ENCODE data around the gene FBXW7. TPM values are rescaled to one million over a fixed set of nuclear protein-coding genes. Genes with fewer than 3 reads are reported as not detected.

FBXW7 gene
- polyA plus RNA-seq, 1 donor, result 19.2 TPM

DNA sequence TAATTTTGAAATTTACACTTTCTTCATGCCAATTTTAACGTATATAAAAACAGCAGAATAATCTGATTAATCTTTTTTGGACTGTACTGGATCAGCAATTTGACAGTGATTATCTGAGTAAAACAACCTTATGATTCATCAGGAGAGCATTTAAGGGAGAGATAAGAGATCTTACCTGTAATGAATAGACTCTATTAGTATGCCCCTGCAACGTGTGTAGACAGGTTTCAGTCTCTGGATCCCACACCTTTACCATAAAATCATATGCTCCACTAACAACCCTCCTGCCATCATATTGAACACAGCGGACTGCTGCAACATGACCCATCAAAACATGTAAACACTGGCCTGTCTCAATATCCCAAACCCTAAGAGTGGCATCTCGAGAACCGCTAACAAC lies 210.1 kb downstream of the FBXW7 start:
- DNase-seq, result no peak
- H3K9me3 ChIP-seq (ENCODE audit: control insufficient read depth, low read depth, low read length), result no peaks in the 10 kb centered on the region
- no peaks in the 10 kb centered on the region for H3K4me1 ChIP-seq (ENCODE audit: control insufficient read depth, insufficient read depth, low read length)
- no peak overlapping the region for H3K4me3 ChIP-seq (ENCODE audit: low read length)
- no CpG with 5 or more reads among the region's 5 CpGs for WGBS (ENCODE audit: insufficient coverage, low lambda C conversion rate)
- no peaks in the 10 kb centered on the region for H3K27me3 ChIP-seq (ENCODE audit: control insufficient read depth, insufficient read depth, low read length)
- H3K36me3 ChIP-seq (ENCODE audit: control insufficient read depth, insufficient read depth, low read length), result peaks cover 31% of the 10 kb centered on the region
- no peak overlapping the region for H3K27ac ChIP-seq (ENCODE audit: low read length)

DNA sequence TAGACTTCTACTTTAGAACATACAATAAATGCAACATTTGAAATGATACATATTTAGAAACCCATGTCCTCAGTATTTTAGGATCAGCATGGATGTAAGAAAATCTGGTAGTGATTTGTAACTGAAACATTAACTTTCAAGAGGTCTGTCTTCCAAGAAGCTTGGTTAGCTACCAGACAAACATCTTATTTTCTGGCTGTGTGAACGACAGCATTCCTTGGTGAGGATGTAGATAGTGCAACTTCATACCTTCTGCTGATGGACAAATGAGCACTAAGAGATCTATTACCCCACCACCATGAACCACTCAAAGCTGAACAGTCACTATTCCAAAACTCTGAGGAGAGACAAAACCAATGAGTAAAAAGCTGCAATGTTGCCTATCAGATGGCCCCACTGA lies 212.7 kb downstream of the FBXW7 start:
- no peak for DNase-seq
- WGBS (ENCODE audit: insufficient coverage, low lambda C conversion rate), result no CpG with 5 or more reads among the region's 1 CpG
- Histone ChIP-seq H3K4me3 (ENCODE audit: low read length) (no peak overlapping the region), H3K9me3 (ENCODE audit: control insufficient read depth, low read depth, low read length) (no peaks in the 10 kb centered on the region), H3K27me3 (ENCODE audit: control insufficient read depth, insufficient read depth, low read length) (no peaks in the 10 kb centered on the region), H3K36me3 (ENCODE audit: control insufficient read depth, insufficient read depth, low read length) (peaks cover 24% of the 10 kb centered on the region), H3K27ac (ENCODE audit: low read length) (no peak overlapping the region), H3K4me1 (ENCODE audit: control insufficient read depth, insufficient read depth, low read length) (no peaks in the 10 kb centered on the region)

DNA sequence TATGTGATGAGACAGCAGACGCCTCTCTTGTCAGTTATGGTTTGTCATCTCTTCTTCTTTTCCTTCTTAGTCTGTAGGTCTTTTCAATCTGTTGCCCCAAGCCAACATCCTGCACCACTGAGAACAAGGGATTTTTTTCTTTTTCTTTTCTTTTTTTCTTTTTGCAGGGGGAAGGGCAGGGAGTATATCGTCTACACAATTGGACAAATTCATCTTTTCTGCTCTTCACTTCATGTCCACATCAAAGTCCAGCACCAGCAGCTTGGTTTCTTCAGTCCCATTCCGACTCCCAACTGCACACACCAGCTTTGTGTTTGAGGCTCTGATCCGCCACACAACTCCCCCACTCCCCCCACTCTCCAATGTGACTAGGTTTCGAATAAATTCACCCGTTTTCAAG lies 213.2 kb downstream of the FBXW7 start:
- Histone ChIP-seq H3K27me3 (ENCODE audit: control insufficient read depth, insufficient read depth, low read length) (no peaks in the 10 kb centered on the region), H3K4me1 (ENCODE audit: control insufficient read depth, insufficient read depth, low read length) (no peaks in the 10 kb centered on the region), H3K36me3 (ENCODE audit: control insufficient read depth, insufficient read depth, low read length) (peaks cover 19% of the 10 kb centered on the region), H3K27ac (ENCODE audit: low read length) (no peak overlapping the region), H3K4me3 (ENCODE audit: low read length) (no peak overlapping the region), H3K9me3 (ENCODE audit: control insufficient read depth, low read depth, low read length) (no peaks in the 10 kb centered on the region)
- no peak for DNase-seq
- 100% methylated on average over 2 of the region's 6 CpGs for WGBS (ENCODE audit: insufficient coverage, low lambda C conversion rate)

DNA sequence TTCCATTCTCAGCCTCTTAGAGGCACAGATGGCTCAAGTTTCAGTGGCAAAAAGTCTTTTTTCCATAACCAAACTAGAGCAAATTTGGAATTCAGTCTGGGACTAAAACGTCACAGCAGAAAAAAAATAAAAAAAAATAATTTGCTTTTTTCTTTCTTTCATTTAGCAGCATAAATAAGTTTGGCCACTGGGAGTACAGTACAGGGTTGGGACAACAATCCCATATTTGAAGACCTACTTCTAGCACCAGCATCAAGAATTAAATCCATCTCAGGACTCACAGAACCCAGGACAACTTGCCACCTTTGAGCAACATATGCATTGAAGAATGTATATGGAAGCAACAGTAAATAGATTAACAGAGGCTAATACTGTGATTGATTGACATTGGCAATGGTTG lies 214.0 kb downstream of the FBXW7 start:
- H3K4me3 ChIP-seq (ENCODE audit: low read length), result no peak overlapping the region
- DNase-seq, result no peak
- H3K27ac ChIP-seq (ENCODE audit: low read length), result no peak overlapping the region
- no CpG with 5 or more reads among the region's 1 CpG for WGBS (ENCODE audit: insufficient coverage, low lambda C conversion rate)
- H3K27me3 ChIP-seq (ENCODE audit: control insufficient read depth, insufficient read depth, low read length), result no peaks in the 10 kb centered on the region
- H3K4me1 ChIP-seq (ENCODE audit: control insufficient read depth, insufficient read depth, low read length), result no peaks in the 10 kb centered on the region
- H3K9me3 ChIP-seq (ENCODE audit: control insufficient read depth, low read depth, low read length), result no peaks in the 10 kb centered on the region
- H3K36me3 ChIP-seq (ENCODE audit: control insufficient read depth, insufficient read depth, low read length), result peaks cover 17% of the 10 kb centered on the region

DNA sequence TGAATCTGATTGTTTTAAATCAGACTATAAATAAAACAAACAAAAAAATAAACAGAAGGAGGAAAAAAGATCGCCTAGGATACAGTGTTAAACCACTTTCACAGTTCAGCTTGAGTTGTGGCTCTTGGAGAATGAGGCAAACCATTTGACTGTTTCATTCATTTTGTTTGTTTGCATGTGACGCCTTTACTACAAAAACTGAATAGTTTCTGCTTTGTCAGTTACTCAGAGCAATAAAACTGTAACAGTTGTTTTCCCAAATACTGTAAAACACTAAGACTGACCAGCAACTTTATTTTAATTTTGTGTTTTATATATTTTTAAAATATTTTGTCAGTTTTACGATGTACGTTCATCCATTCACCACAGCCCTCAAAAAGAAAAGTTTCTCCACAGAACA lies 214.5 kb downstream of the FBXW7 start:
- Histone ChIP-seq H3K27me3 (ENCODE audit: control insufficient read depth, insufficient read depth, low read length) (no peaks in the 10 kb centered on the region), H3K9me3 (ENCODE audit: control insufficient read depth, low read depth, low read length) (no peaks in the 10 kb centered on the region), H3K4me3 (ENCODE audit: low read length) (no peak overlapping the region), H3K36me3 (ENCODE audit: control insufficient read depth, insufficient read depth, low read length) (peaks cover 17% of the 10 kb centered on the region), H3K4me1 (ENCODE audit: control insufficient read depth, insufficient read depth, low read length) (no peaks in the 10 kb centered on the region), H3K27ac (ENCODE audit: low read length) (no peak overlapping the region)
- WGBS (ENCODE audit: insufficient coverage, low lambda C conversion rate), result 100% methylated on average over 3 of the region's 4 CpGs
- no peak for DNase-seq

DNA sequence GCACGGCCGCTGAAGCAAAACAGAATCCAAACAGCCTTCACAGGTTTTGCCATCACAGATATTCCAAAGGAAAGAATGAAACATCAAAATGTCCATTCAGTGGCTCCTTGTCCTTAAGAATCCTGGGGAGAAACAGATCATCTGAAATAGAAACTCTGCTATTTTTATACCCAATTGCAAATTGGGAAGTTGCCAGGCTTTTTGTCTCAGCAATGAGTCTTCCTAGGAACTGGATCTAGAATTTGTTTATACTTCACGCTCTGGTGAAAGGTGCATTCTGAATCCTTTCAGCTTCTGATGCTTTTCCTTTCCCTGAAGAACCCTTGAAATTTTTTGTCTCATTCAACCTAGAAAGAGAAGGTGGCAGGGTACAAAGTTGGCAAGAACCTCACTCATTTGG lies 218.9 kb downstream of the FBXW7 start:
- no peaks in the 10 kb centered on the region for H3K9me3 ChIP-seq (ENCODE audit: control insufficient read depth, low read depth, low read length)
- no peak overlapping the region for H3K4me3 ChIP-seq (ENCODE audit: low read length)
- no peak for DNase-seq
- H3K36me3 ChIP-seq (ENCODE audit: control insufficient read depth, insufficient read depth, low read length), result no peaks in the 10 kb centered on the region
- no peak overlapping the region for H3K27ac ChIP-seq (ENCODE audit: low read length)
- H3K27me3 ChIP-seq (ENCODE audit: control insufficient read depth, insufficient read depth, low read length), result no peaks in the 10 kb centered on the region
- no peaks in the 10 kb centered on the region for H3K4me1 ChIP-seq (ENCODE audit: control insufficient read depth, insufficient read depth, low read length)
- no CpG with 5 or more reads among the region's 3 CpGs for WGBS (ENCODE audit: insufficient coverage, low lambda C conversion rate)

DNA sequence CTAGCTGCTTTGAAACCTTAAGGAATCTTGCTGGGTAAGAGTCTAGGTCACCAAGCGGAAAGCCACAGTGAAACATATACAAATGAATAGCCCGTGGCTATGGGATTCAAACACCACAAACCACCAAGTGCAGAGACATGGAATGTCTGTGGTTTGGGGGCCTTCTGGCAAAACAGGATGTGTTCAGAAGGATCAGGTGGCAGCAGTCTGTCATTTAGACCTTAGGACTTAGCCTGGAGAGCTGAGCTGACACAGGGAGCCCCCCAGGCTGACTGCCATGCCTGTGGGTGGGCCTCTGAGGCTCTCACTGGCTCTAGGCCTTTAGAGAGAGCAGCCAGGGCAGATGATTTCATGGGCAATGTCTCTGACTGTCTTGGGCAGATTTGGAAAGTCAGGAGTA lies 225.6 kb downstream of the FBXW7 start:
- no peak overlapping the region for H3K27ac ChIP-seq (ENCODE audit: low read length)
- H3K4me1 ChIP-seq (ENCODE audit: control insufficient read depth, insufficient read depth, low read length), result no peaks in the 10 kb centered on the region
- no peaks in the 10 kb centered on the region for H3K36me3 ChIP-seq (ENCODE audit: control insufficient read depth, insufficient read depth, low read length)
- no CpG with 5 or more reads among the region's 2 CpGs for WGBS (ENCODE audit: insufficient coverage, low lambda C conversion rate)
- no peaks in the 10 kb centered on the region for H3K9me3 ChIP-seq (ENCODE audit: control insufficient read depth, low read depth, low read length)
- H3K27me3 ChIP-seq (ENCODE audit: control insufficient read depth, insufficient read depth, low read length), result no peaks in the 10 kb centered on the region
- DNase-seq, result peak in 1 of 2 donors; percentile 3
- H3K4me3 ChIP-seq (ENCODE audit: low read length), result no peak overlapping the region

DNA sequence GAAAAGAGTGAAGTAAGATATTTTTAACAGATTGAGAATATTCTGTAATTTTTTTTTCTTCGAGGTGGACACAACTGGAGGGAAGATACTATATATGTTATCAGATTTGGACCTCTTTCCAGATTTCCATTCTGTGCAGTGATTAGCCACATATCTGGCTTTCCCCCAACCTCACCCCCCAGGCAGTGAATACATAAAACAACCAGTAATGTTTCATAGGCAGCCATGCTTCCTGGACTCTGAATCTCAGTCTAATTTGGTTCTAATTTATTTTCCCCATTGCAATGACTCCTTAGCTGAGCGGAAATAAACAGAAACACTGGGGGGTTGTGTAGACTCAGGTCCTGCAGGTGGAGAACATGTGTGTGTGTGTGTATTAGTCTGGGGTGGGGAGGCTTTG lies 226.5 kb downstream of the FBXW7 start:
- Histone ChIP-seq H3K27me3 (ENCODE audit: control insufficient read depth, insufficient read depth, low read length) (no peaks in the 10 kb centered on the region), H3K9me3 (ENCODE audit: control insufficient read depth, low read depth, low read length) (no peaks in the 10 kb centered on the region), H3K27ac (ENCODE audit: low read length) (no peak overlapping the region), H3K36me3 (ENCODE audit: control insufficient read depth, insufficient read depth, low read length) (no peaks in the 10 kb centered on the region), H3K4me3 (ENCODE audit: low read length) (no peak overlapping the region), H3K4me1 (ENCODE audit: control insufficient read depth, insufficient read depth, low read length) (no peaks in the 10 kb centered on the region)
- 100% methylated on average over 1 of the region's 2 CpGs for whole genome bisulfite sequencing (ENCODE audit: insufficient coverage, low lambda C conversion rate)
- no peak for DNase-seq

DNA sequence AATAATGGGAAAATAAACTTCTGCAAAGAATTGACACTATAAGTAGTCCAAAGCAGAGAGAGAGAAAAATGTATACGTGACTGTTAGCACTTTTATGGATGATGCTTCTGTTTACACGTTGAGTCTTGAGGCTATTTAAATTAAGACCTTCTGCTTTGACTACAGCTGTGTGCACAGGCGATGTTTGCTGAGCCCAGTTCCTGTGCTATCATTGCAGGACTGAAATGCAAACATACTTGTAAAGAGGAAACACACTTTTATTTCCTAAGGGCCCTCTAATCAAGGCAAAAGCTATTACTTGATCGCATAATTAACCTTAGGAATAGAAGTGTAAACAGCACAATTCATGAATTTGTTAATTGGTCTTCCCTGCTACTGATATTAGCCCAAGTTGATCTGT lies 226.9 kb downstream of the FBXW7 start:
- Histone ChIP-seq H3K4me1 (ENCODE audit: control insufficient read depth, insufficient read depth, low read length) (no peaks in the 10 kb centered on the region), H3K27ac (ENCODE audit: low read length) (no peak overlapping the region), H3K4me3 (ENCODE audit: low read length) (no peak overlapping the region), H3K27me3 (ENCODE audit: control insufficient read depth, insufficient read depth, low read length) (no peaks in the 10 kb centered on the region), H3K36me3 (ENCODE audit: control insufficient read depth, insufficient read depth, low read length) (no peaks in the 10 kb centered on the region), H3K9me3 (ENCODE audit: control insufficient read depth, low read depth, low read length) (no peaks in the 10 kb centered on the region)
- WGBS (ENCODE audit: insufficient coverage, low lambda C conversion rate), result no CpG with 5 or more reads among the region's 4 CpGs
- no peak for DNase-seq

DNA sequence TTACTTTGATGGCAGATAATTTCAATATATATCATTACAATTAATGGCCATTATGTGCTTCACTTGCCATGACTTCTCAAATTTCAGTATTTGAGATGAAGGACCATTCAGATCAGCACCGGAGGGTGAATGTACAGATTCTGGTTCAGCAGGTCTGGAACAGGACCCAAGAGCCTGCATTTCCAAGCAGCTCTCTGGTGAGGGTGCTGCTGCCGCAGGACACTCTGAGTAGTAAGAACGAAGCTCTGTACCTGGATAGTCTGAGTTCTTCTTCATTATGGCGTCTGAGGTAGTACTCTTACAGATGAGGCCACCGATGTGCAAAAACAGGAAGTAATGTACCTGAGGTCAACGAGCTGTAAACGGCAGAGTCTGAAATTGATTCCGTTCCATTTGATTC lies 228.2 kb downstream of the FBXW7 start:
- Histone ChIP-seq H3K36me3 (ENCODE audit: control insufficient read depth, insufficient read depth, low read length) (no peaks in the 10 kb centered on the region), H3K4me3 (ENCODE audit: low read length) (no peak overlapping the region), H3K4me1 (ENCODE audit: control insufficient read depth, insufficient read depth, low read length) (no peaks in the 10 kb centered on the region), H3K27me3 (ENCODE audit: control insufficient read depth, insufficient read depth, low read length) (no peaks in the 10 kb centered on the region), H3K9me3 (ENCODE audit: control insufficient read depth, low read depth, low read length) (no peaks in the 10 kb centered on the region), H3K27ac (ENCODE audit: low read length) (no peak overlapping the region)
- whole genome bisulfite sequencing (ENCODE audit: insufficient coverage, low lambda C conversion rate), result no CpG with 5 or more reads among the region's 8 CpGs
- DNase-seq, result no peak

DNA sequence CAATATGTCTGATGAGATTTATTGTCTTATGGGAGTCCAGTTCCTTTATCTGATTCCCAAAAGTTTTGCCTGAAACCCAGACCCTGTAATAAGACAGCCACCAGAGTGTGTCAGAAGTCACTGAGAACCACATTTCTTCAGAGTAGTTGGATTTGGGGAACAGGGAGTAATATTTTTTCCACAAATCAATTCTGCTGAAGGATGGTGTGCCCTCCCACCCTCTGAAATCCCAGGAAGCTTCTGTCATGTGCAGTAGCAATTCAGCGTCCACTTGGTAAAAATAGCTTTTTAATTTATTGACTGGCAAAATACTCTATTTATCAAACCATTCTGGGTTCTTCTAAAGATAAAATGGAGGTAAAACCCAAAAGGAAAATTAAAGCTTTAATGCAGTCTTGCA lies 229.4 kb downstream of the FBXW7 start:
- WGBS (ENCODE audit: insufficient coverage, low lambda C conversion rate), result 71% methylated on average over 1 of the region's 1 CpG
- H3K27ac ChIP-seq (ENCODE audit: low read length), result no peak overlapping the region
- no peak overlapping the region for H3K4me3 ChIP-seq (ENCODE audit: low read length)

More for the DNA sequence above, 229.4 kb downstream of the FBXW7 start:
- Histone ChIP-seq H3K4me1 (ENCODE audit: control insufficient read depth, insufficient read depth, low read length) (no peaks in the 10 kb centered on the region), H3K27me3 (ENCODE audit: control insufficient read depth, insufficient read depth, low read length) (no peaks in the 10 kb centered on the region), H3K36me3 (ENCODE audit: control insufficient read depth, insufficient read depth, low read length) (no peaks in the 10 kb centered on the region), H3K9me3 (ENCODE audit: control insufficient read depth, low read depth, low read length) (no peaks in the 10 kb centered on the region)
- DNase-seq, result no peak

All from large intestine (tissue), 3 donors.